Skeletal muscle cell (primary cell): ENCODE data around the gene SH2D7.

Experiments used
- DNase-seq: peaks from one replicate; pipeline ENCODE4 v3.0.0-alpha.2; 2010; ENCODE audit warnings: low read depth
- H3K4me3 ChIP-seq: 2 replicates; pipeline ENCODE4 v1.5.1; 2011; ENCODE audit warnings: low read depth, mild to moderate bottlenecking, control low read depth, low read length, moderate library complexity

SH2D7 gene

GRCh38 chr15:78100886-78101285, 8.5 kb downstream of the SH2D7 start:
- no peak overlapping the region for H3K4me3 ChIP-seq
- DNase-seq, result no peak

GRCh38 chr15:78101423-78102105, 9.2 kb downstream of the SH2D7 start:
- no peak overlapping the region for H3K4me3 ChIP-seq
- DNase-seq, result no peak

GRCh38 chr15:78102211-78102610, 9.8 kb downstream of the SH2D7 start:
- no peak overlapping the region for H3K4me3 ChIP-seq
- no peak for DNase-seq

- no peak overlapping the region for H3K4me3 ChIP-seq
- DNase-seq, result no peak
These were observed 10.4 kb downstream of the SH2D7 start for GRCh38 chr15:78102741-78103140.

- no peak overlapping the region for H3K4me3 ChIP-seq
- DNase-seq, result no peak
These were observed 11.2 kb downstream of the SH2D7 start for GRCh38 chr15:78103406-78104118.

- no peak for DNase-seq
- no peak overlapping the region for H3K4me3 ChIP-seq
These were observed 11.7 kb downstream of the SH2D7 start for GRCh38 chr15:78104119-78104479.

- no peak overlapping the region for H3K4me3 ChIP-seq
- no peak for DNase-seq
These were observed 12.5 kb downstream of the SH2D7 start for GRCh38 chr15:78104566-78105475.

GRCh38 chr15:78105476-78106241, 13.3 kb downstream of the SH2D7 start:
- no peak overlapping the region for H3K4me3 ChIP-seq
- no peak for DNase-seq

- H3K4me3 ChIP-seq, result no peak overlapping the region
- no peak for DNase-seq
These were observed 15.1 kb downstream of the SH2D7 start for GRCh38 chr15:78107471-78107870.

- peak; percentile 42 for DNase-seq
- no peak overlapping the region for H3K4me3 ChIP-seq
These were observed 16.1 kb downstream of the SH2D7 start for GRCh38 chr15:78108300-78109084.

- no peak for DNase-seq
These were observed 16.8 kb downstream of the SH2D7 start for GRCh38 chr15:78109156-78109555.

GRCh38 chr15:78110096-78110495, 17.7 kb downstream of the SH2D7 start:
- H3K4me3 ChIP-seq, result no peak overlapping the region
- no peak for DNase-seq

More at GRCh38 chr15:78109156-78109555, 16.8 kb downstream of the SH2D7 start:
- H3K4me3 ChIP-seq, result no peak overlapping the region

GRCh38 chr15:78110916-78111475, 18.6 kb downstream of the SH2D7 start:
- no peak overlapping the region for H3K4me3 ChIP-seq
- DNase-seq, result no peak

- H3K4me3 ChIP-seq, result no peak overlapping the region
- DNase-seq, result no peak
These were observed 19.4 kb downstream of the SH2D7 start for GRCh38 chr15:78111788-78112187.

- no peak for DNase-seq
- no peak overlapping the region for H3K4me3 ChIP-seq
These were observed 20.2 kb downstream of the SH2D7 start for GRCh38 chr15:78112551-78112950.

- H3K4me3 ChIP-seq, result no peak overlapping the region
- no peak for DNase-seq
These were observed 28.2 kb downstream of the SH2D7 start for GRCh38 chr15:78120523-78120922.

GRCh38 chr15:78125267-78125666, 32.9 kb downstream of the SH2D7 start:
- no peak for DNase-seq
- H3K4me3 ChIP-seq, result no peak overlapping the region

GRCh38 chr15:78127882-78128281, 35.5 kb downstream of the SH2D7 start:
- no peak for DNase-seq
- H3K4me3 ChIP-seq, result no peak overlapping the region
